ACC112 (cell line): ENCODE data around the gene CCDC195.
"Not testable (repeated sequence)": the region's sequence is repeated elsewhere in the genome, so short reads cannot be mapped to it uniquely, and the experiment has no call there.

ENCODE experiments used
- H2AFZ ChIP-seq: fragments of 200-600 bp; sonication (generic); one replicate; pipeline ENCODE4 v1.6.0; 2017; ENCODE audit warnings: antibody characterized with exemption, low read length; ENCODE audit not compliant: unreplicated experiment
- H3K27ac ChIP-seq: fragments of 200-600 bp; sonication (generic); 2 replicates; pipeline ENCODE4 v1.5.1; 2014; ENCODE audit warnings: low read depth, mild to moderate bottlenecking, antibody characterized with exemption, low read length, moderate library complexity
- H3K27me3 ChIP-seq: fragments of 200-600 bp; sonication (generic); 2 replicates; pipeline ENCODE4 v1.6.1; 2014; ENCODE audit warnings: mild to moderate bottlenecking, antibody characterized with exemption, low read length, moderate library complexity, mixed read lengths; ENCODE audit not compliant: insufficient read depth
- H3K36me3 ChIP-seq: fragments of 200-600 bp; sonication (generic); 2 replicates; pipeline ENCODE4 v1.6.1; 2016; ENCODE audit warnings: mild to moderate bottlenecking, antibody characterized with exemption, low read length, moderate library complexity, mixed read lengths; ENCODE audit not compliant: insufficient read depth
- H3K4me1 ChIP-seq: fragments of 200-600 bp; sonication (generic); one replicate; pipeline ENCODE4 v1.6.1; 2016; ENCODE audit warnings: low read length, mixed read lengths; ENCODE audit not compliant: insufficient read depth, unreplicated experiment, control insufficient read depth
- H3K4me3 ChIP-seq: fragments of 200-600 bp; sonication (generic); 2 replicates; pipeline ENCODE4 v1.5.1; 2014; ENCODE audit warnings: mild to moderate bottlenecking, low read depth, low read length
- H3K79me2 ChIP-seq: fragments of 200-600 bp; sonication (generic); one replicate; pipeline ENCODE4 v1.6.0; 2016; ENCODE audit warnings: low read length; ENCODE audit not compliant: control insufficient read depth, unreplicated experiment, insufficient read depth

The CCDC195 gene

DNA sequence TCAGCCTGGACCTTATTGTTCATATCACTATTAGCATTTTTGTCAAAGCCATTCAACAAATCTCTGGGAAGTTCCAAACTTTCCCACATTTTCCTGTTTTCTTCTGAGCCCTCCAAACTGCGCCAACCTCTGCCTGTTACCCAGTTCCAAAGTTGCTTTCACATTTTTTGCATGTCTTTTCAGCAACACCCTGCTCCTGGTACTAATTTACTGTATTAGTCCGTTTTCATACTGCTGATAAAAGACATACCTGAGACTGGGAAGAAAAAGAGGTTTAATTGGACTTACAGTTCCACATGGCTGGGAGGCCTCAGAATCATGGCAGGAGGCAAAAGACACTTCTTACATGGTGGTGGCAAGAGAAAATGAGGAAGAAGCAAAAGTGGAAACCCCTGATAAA, 52.8 kb downstream of the CCDC195 start:
- not testable (repeated sequence) for H3K36me3 ChIP-seq, H3K79me2 ChIP-seq, H3K4me1 ChIP-seq, H3K27me3 ChIP-seq, H3K27ac ChIP-seq, H3K4me3 ChIP-seq, H2AFZ ChIP-seq

DNA sequence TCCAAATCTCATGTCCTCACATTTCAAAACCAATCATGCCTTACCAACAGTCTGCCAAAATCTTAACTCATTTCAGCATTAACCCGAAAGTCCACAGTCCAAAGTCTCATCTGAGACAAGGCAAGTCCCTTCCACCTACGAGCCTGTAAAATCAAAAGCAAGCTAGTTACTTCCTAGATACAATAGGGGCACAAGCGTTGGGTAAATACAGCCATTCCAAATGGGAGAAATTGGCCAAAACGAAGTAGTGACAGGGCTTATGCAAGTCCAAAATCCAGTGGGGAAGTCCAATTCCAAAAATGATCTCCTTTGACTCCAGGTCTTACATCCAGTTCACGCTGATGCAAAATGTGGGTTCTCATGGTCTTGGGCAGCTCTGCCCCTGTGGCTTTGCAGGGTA, 54.5 kb downstream of the CCDC195 start:
- H3K36me3 ChIP-seq, H3K27me3 ChIP-seq, H3K4me3 ChIP-seq, H3K4me1 ChIP-seq, H3K79me2 ChIP-seq, H3K27ac ChIP-seq, H2AFZ ChIP-seq: not testable (repeated sequence)

DNA sequence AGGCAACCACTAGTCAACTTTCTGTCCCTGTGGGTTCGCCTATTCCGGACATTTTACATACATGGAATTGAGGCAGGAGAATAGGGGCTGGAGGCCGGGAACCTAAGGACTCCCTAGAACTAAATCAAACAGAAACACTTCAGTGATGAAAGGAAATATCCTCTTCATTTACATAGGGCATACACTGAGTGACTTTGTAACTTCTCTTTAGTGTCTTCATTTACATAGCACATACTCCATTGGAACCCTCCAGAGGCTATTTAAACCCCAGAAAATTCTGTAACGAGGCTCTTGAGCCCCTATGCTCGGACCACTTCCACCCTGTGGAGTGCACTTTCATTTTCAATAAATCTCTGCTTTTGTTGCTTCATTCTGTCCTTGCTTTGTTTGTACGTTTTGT, 56.5 kb downstream of the CCDC195 start:
- Histone ChIP-seq H3K36me3 (no peaks in the 10 kb centered on the region), H3K27ac (no peak overlapping the region), H3K4me1 (peaks cover 8% of the 10 kb centered on the region), H3K79me2 (no peaks in the 10 kb centered on the region), H2AFZ (no peak overlapping the region), H3K27me3 (no peaks in the 10 kb centered on the region), H3K4me3 (no peak overlapping the region)

DNA sequence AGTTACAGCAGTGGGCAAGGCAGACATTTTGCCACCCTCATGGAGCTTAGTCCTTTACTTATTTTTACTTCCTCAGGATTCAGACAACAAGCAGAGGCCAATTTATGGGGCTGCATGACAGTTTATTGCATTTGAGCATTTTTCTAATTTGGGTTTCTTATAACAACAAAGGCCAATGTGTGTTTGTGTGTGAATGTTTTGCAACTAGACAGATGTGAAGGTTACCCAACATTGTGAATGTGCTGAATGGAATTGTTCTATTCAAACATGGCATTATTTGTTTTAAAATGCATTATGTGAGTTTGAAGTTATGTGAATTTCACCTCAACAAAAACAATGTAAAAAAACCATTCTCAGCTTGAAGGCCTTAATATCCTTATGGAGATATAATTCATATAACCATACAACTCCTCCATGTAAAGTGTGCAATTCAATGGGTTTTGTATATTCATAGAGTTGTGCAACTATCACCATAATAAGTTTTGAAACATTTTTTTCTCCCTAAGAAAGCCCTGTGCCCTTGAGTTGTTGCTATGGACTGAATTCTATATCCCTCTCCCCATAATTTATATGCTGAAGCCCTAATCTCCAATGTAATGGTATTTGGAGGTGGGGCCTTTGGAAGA, 57.3 kb downstream of the CCDC195 start:
- Histone ChIP-seq H3K4me3 (no peak overlapping the region), H3K27me3 (no peaks in the 10 kb centered on the region), H3K4me1 (peaks cover 8% of the 10 kb centered on the region), H3K79me2 (no peaks in the 10 kb centered on the region), H3K36me3 (no peaks in the 10 kb centered on the region), H3K27ac (peak overlapping the region; percentile 40), H2AFZ (no peak overlapping the region)

DNA sequence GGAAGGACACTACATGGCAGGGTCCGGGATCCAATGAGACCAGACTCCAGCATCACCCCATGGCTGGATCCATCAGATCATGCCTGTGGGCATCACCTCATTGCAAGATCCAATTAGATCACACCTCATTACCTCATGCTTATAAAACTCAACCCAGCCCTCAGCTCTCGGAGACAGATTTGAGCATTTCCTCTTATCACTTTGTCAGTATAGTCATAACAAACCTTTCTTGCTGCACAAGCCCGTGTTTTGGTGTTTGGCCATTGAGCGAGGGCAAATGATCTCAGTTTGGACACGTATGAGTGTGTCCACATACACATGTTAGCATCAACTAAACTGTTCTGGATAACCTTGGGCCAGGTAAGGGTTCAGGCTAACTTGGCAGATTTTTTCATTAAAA, 58.8 kb downstream of the CCDC195 start:
- H3K27me3 ChIP-seq: no peaks in the 10 kb centered on the region
- no peak overlapping the region for H3K27ac ChIP-seq

DNA sequence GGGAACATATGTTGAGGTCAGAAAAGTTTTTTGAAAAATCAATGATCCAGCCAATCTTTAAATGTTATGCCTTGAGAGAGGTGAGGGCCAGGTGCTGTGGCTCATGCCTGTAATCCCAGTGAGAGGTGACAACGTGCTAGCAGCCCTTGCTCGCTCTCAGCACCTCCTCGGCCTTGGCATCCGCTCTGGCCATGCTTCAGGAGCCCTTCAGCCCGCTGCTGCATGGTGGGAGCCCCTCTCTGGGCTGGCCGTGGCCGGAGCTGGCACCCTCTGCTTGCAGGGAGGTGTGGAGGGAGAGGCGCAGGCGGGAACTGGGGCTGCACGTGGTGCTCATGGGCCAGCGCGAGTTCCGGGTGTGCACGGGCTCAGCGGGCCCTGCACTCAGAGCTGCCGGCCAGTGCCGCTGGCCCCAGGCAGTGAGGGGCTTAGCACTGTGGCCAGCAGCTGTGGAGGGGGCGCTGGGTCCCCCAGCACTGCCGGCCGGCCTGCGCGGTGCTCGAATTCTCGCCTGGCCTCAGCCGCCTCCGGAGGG, 61.1 kb downstream of the CCDC195 start:
- Histone ChIP-seq H3K4me1 (peaks cover 8% of the 10 kb centered on the region), H3K36me3 (no peaks in the 10 kb centered on the region), H3K27ac (no peak overlapping the region), H3K4me3 (no peak overlapping the region), H2AFZ (no peak overlapping the region), H3K79me2 (no peaks in the 10 kb centered on the region), H3K27me3 (no peaks in the 10 kb centered on the region)

More for the DNA sequence above, 58.8 kb downstream of the CCDC195 start:
- Histone ChIP-seq H3K36me3 (no peaks in the 10 kb centered on the region), H3K79me2 (no peaks in the 10 kb centered on the region), H3K4me3 (no peak overlapping the region), H3K4me1 (peaks cover 8% of the 10 kb centered on the region), H2AFZ (no peak overlapping the region)
